DOHH2 (cell line): Measurements from ENCODE around the gene RHOBTB3.

Source experiments
- H3F3A ChIP-seq: fragments of 200-600 bp; sonication (generic), shearing (Covaris generic); 2 replicates; pipeline ENCODE4 v1.6.0; 2016; ENCODE audit warnings: antibody characterized with exemption, mild to moderate bottlenecking; ENCODE audit not compliant: control insufficient read depth, insufficient read depth
- H3K27ac ChIP-seq: fragments of 200-600 bp; sonication (generic); 2 replicates; pipeline ENCODE4 v1.5.1; 2014; ENCODE audit warnings: low read depth, mild to moderate bottlenecking, low read length, moderate library complexity
- H3K27me3 ChIP-seq: fragments of 200-600 bp; sonication (generic); 2 replicates; pipeline ENCODE4 v1.6.1; 2014; ENCODE audit warnings: mild to moderate bottlenecking, low read length, mixed read lengths; ENCODE audit not compliant: control insufficient read depth
- H3K36me3 ChIP-seq: fragments of 200-600 bp; sonication (generic); 2 replicates; pipeline ENCODE4 v1.6.1; 2014; ENCODE audit warnings: mild to moderate bottlenecking, low read length, moderate library complexity, mixed read lengths; ENCODE audit not compliant: control insufficient read depth
- H3K4me1 ChIP-seq: fragments of 200-600 bp; sonication (generic); 2 replicates; pipeline ENCODE4 v1.6.1; 2014; ENCODE audit warnings: mild to moderate bottlenecking, low read length, mixed read lengths; ENCODE audit not compliant: control insufficient read depth
- H3K4me2 ChIP-seq: fragments of 200-600 bp; sonication (generic); 2 replicates; pipeline ENCODE4 v1.6.0; 2014; ENCODE audit warnings: mild to moderate bottlenecking, low read length, moderate library complexity
- H3K4me3 ChIP-seq: fragments of 200-600 bp; sonication (generic); 2 replicates; pipeline ENCODE4 v1.5.1; 2014; ENCODE audit warnings: mild to moderate bottlenecking, low read length, mixed read lengths
- H3K79me2 ChIP-seq: fragments of 200-600 bp; sonication (generic); 2 replicates; pipeline ENCODE4 v1.6.1; 2014; ENCODE audit warnings: mild to moderate bottlenecking, low read length, mixed read lengths; ENCODE audit not compliant: control insufficient read depth
- H3K9me2 ChIP-seq: fragments of 200-600 bp; sonication (generic); replicated peaks from 2 replicates; pipeline ENCODE4 v1.6.1; 2014; ENCODE audit warnings: mild to moderate bottlenecking, low read length, mixed read lengths; ENCODE audit not compliant: control insufficient read depth
- H3K9me3 ChIP-seq: fragments of 200-600 bp; sonication (generic); 2 replicates; pipeline ENCODE4 v1.6.1; 2014; ENCODE audit warnings: antibody characterized with exemption, low read length, mixed read lengths; ENCODE audit not compliant: control insufficient read depth, insufficient read depth
- H4K20me1 ChIP-seq: fragments of 200-600 bp; sonication (generic); 2 replicates; pipeline ENCODE4 v1.6.0; 2014; ENCODE audit warnings: low read depth, mild to moderate bottlenecking, antibody characterized with exemption, low read length, moderate library complexity; ENCODE audit not compliant: control insufficient read depth, insufficient read depth
- CTCF ChIP-seq: fragments of 200-600 bp; sonication (generic); IDR thresholded peaks from one replicate; pipeline ENCODE4 v1.5.1; 2014; ENCODE audit warnings: antibody characterized with exemption, mild to moderate bottlenecking, low read depth, low read length; ENCODE audit not compliant: poor library complexity, severe bottlenecking
- EZH2phosphoT487 ChIP-seq: fragments of 200-600 bp; sonication (generic); IDR thresholded peaks from 2 replicates; pipeline ENCODE4 v1.6.1; 2017; ENCODE audit warnings: borderline replicate concordance, mild to moderate bottlenecking, antibody characterized with exemption, low read length, moderate library complexity, mixed read lengths

RHOBTB3 gene

GRCh38 chr5:95794070-95794516 lies 63.0 kb downstream of the RHOBTB3 start:
- no peak for TF ChIP-seq EZH2phosphoT487
- TF ChIP-seq CTCF = no peak
- no peak overlapping the region for H3K27ac ChIP-seq

DNA sequence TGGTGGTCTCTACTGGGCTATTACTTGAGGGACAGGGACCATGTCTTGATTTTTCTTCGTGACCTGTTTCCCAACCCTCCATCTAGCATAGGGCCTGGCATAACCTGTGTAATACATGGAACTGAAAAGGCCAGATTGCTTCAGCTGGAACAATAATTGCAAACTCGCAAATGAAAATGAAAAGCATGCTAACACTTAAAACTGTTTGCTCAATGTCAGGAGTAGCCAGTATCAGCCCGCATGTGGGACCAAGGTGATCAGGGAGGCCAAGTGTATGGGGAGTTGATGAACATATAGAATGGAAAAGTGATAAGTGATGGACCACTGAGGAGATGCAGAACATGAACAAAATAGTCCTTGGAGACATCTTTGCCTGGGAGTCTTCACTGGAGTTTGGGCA lies 66.2 kb downstream of the RHOBTB3 start:
- Histone ChIP-seq H3K4me3 (no peak overlapping the region), H3K4me1 (no peaks in the 10 kb centered on the region), H3K9me2 (no peaks in the 10 kb centered on the region), H3K27ac (no peak overlapping the region), H3K36me3 (no peaks in the 10 kb centered on the region), H4K20me1 (no peaks in the 10 kb centered on the region), H3K4me2 (no peak overlapping the region), H3K27me3 (no peaks in the 10 kb centered on the region), H3F3A (no peaks in the 10 kb centered on the region), H3K9me3 (no peaks in the 10 kb centered on the region), H3K79me2 (no peaks in the 10 kb centered on the region)
- TF ChIP-seq CTCF (no peak), EZH2phosphoT487 (no peak)

More at GRCh38 chr5:95794070-95794516, 63.0 kb downstream of the RHOBTB3 start:
- Histone ChIP-seq H3K9me3 (no peaks in the 10 kb centered on the region), H3K4me3 (no peak overlapping the region), H3K4me2 (no peak overlapping the region), H3K27me3 (no peaks in the 10 kb centered on the region), H4K20me1 (no peaks in the 10 kb centered on the region), H3K4me1 (peaks cover 7% of the 10 kb centered on the region), H3F3A (no peaks in the 10 kb centered on the region), H3K79me2 (no peaks in the 10 kb centered on the region), H3K9me2 (no peaks in the 10 kb centered on the region), H3K36me3 (no peaks in the 10 kb centered on the region)

- H3K9me2 ChIP-seq = no peaks in the 10 kb centered on the region
- H3K36me3 ChIP-seq = no peaks in the 10 kb centered on the region
- H4K20me1 ChIP-seq = no peaks in the 10 kb centered on the region
- H3K4me2 ChIP-seq = no peak overlapping the region
- H3K9me3 ChIP-seq = no peaks in the 10 kb centered on the region
- no peaks in the 10 kb centered on the region for H3K27me3 ChIP-seq
- H3K27ac ChIP-seq = no peak overlapping the region
- TF ChIP-seq EZH2phosphoT487 (no peak), CTCF (no peak)
- H3K4me3 ChIP-seq = no peak overlapping the region
- H3K79me2 ChIP-seq = no peaks in the 10 kb centered on the region
- no peaks in the 10 kb centered on the region for H3K4me1 ChIP-seq
- no peaks in the 10 kb centered on the region for H3F3A ChIP-seq
Measured at GRCh38 chr5:95798048-95798447, 66.9 kb downstream of the RHOBTB3 start.

DNA sequence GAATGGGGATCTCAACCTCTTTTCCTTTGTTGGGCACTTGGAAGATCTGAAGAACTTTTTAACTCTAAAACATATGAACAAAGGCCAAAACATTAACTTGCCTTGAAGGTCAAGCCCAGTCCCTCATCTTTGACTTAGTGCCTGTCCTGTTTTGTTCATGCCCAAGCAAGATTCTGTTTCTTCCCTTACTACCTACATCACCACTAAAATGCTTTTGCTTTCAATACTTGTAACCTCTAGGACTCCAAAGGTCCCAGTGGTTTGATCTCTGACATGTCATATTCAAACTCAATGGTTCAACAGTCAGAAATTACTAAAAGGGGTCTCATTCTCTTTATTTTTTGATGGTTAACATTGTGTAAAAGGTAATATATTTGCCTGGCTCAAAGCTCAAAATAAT lies 67.4 kb downstream of the RHOBTB3 start:
- Histone ChIP-seq H3K4me3 (no peak overlapping the region), H3K36me3 (no peaks in the 10 kb centered on the region), H3K9me3 (no peaks in the 10 kb centered on the region), H4K20me1 (no peaks in the 10 kb centered on the region), H3K9me2 (no peaks in the 10 kb centered on the region), H3K79me2 (no peaks in the 10 kb centered on the region), H3K4me1 (no peaks in the 10 kb centered on the region), H3F3A (no peaks in the 10 kb centered on the region), H3K27me3 (no peaks in the 10 kb centered on the region), H3K27ac (no peak overlapping the region), H3K4me2 (no peak overlapping the region)
- TF ChIP-seq CTCF = no peak
- no peak for TF ChIP-seq EZH2phosphoT487
